ENCODE data around the gene MTFR1L. TPM values are rescaled to one million over a fixed set of nuclear protein-coding genes. Genes with fewer than 3 reads are reported as not detected.

MTFR1L gene
- total and polyA plus RNA-seq, 2 donors = 23.7 to 95.3 TPM

DNA sequence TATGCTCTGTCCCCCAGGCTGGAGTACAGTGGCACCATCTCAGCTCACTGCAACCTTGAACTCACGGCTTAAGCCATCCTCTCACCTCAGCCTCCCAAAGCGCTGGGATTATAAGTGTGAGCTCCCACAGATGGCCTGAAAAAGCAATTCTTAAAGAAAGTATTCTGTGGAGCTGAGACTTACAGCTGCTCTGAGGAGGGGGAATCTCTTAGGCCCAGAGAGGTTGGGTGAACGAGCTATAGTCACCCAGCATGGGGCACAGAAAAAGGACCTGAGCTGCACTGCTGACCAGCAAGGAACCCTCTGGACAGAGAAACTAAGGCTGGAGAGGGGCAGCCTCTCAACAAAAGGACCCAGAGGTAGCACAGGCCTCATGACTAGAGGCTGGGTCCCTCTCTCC is 54.5 kb downstream of the MTFR1L start:
- Histone ChIP-seq H3K36me3 (ENCODE audit: insufficient read depth) (no peaks in the 10 kb centered on the region), H3K27ac (ENCODE audit: low read depth) (no peak overlapping the region), H3K4me3 (ENCODE audit: low read depth, low read length) (no peak overlapping the region), H3K4me1 (ENCODE audit: insufficient read depth) (no peaks in the 10 kb centered on the region)
- DNase-seq (ENCODE audit: extremely low spot score) = no peak
- WGBS = 95% methylated on average over 3 of the region's 3 CpGs

DNA sequence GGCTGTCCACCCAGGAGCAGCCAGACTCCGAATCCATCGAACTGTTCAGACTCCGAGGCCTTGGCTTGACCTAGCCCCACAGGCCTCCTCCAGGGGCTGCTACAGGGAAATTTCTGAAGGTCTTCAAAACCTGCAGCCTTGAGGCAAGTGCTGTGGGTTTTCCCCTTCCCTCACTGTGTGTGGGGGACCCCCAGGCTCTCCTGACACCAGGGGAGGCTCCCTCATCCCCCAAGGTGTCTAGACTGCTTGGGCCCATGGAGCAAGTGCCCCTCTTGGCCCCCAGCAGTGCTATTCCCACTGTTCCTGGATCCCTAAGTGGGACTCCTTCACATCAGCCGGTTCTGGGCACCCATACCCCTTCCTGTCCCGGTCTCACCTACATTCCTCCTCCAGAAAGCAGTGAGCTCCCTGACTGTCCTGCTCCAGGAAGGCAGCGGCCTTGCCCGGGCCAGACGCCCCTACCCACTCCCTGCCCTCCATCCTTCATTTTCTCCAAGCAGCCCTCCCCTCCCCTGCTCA is 54.9 kb downstream of the MTFR1L start:
- Histone ChIP-seq H3K27ac (ENCODE audit: low read depth) (peak overlapping the region; percentile 92), H3K36me3 (ENCODE audit: insufficient read depth) (no peaks in the 10 kb centered on the region), H3K4me3 (ENCODE audit: low read depth, low read length) (peak overlapping the region; percentile 63), H3K4me1 (ENCODE audit: insufficient read depth) (no peaks in the 10 kb centered on the region)
- 39% methylated on average over 8 of the region's 8 CpGs for WGBS
- no peak for DNase-seq (ENCODE audit: extremely low spot score)

DNA sequence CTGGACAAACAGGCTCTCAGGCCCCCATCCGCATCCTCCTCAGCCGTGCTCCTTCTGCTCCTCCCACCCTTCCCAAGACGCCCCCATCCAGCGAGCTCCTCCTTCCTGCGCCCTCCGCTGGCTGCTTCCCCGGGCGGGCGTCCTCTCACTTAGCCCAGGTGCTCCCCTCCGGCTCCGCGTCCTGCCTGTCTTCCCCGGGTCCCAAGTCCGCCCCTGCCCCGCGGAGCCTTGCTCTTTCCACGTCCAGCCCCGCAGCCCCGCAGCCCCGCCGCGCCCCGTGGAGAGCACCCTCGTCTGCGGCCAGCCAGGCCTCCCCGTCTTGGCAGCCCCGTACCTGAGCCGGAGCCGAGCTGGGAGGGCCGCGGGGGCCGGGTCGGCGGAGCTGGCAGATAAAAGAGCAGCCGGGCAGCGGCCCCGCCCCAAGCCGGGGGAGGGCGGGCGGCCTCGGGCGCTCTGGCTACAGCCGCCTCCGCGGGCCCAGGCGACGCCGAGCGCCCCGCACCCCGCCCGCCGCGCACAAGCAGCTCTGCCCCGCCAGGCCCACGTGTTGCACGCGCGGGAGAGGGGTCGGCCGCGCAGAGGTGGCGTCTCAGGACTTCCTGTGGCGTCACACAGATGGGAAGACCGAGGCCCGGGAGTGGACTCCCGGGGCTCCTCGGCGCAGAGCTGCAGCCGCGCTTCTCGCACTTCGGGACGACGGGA is 55.6 kb downstream of the MTFR1L start, which contains the start of gene PAQR7:
Gene PAQR7 (minus strand): TSS at position 555 of the 702 bp plus-strand sequence. CDS start 11,869 bp downstream, outside the sequence.
- no peaks in the 10 kb centered on the region for H3K4me1 ChIP-seq (ENCODE audit: insufficient read depth)
- no peak for DNase-seq (ENCODE audit: extremely low spot score)
- under 1% methylated on average over 75 of the region's 75 CpGs for WGBS

DNA sequence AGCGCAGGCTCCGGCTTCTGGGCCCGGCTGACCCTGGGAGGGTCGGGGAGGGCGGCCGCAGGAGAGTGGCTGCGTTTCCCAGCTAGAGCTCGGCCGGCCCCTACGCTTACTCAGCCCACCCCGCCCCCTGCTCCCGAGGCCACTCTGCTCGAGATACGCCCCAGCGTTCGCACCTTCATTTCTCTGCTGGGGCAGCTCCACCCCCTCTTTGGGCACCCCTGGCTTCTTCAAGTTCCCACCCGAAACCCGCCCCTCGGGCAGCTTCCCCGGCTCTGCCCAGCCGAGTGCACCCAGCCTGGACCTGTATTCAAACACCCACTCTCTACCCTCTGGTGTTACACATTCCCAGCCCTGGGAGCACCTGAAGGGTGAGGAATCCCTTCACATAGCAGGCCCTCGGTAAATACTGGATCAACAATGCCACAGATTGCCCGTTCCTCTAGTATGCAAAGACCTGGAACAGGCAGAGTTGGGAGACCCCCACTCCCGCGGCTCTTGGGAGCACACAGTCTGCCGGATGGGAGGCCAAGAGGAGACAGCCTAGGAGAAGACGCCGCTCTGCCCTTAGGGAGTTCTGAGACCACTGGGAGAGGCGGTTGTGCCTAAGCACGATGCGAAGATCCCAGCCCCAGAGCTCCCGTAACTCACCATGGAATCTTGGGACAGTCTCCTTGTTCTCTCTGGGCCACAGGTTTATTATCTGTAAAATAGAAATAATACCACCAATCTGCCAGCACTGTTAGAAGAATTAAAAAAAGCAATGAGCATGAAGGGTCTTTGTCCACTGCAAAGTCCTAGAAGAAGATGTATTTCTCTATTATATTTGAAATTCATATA is 56.3 kb downstream of the MTFR1L start:
- Histone ChIP-seq H3K27ac (ENCODE audit: low read depth) (peak overlapping the region; percentile 92), H3K36me3 (ENCODE audit: insufficient read depth) (no peaks in the 10 kb centered on the region), H3K4me1 (ENCODE audit: insufficient read depth) (no peaks in the 10 kb centered on the region), H3K4me3 (ENCODE audit: low read depth, low read length) (peak overlapping the region; percentile 63)
- DNase-seq (ENCODE audit: extremely low spot score) = no peak
- WGBS = 23% methylated on average over 32 of the region's 32 CpGs

More for the DNA sequence above, 55.6 kb downstream of the MTFR1L start, which contains the start of gene PAQR7:
- peak within 1 kb of the TSS; percentile 92 for H3K27ac ChIP-seq (ENCODE audit: low read depth)
- H3K36me3 ChIP-seq (ENCODE audit: insufficient read depth) = no peaks in the 10 kb centered on the region
- peak within 1 kb of the TSS; percentile 63 for H3K4me3 ChIP-seq (ENCODE audit: low read depth, low read length)

DNA sequence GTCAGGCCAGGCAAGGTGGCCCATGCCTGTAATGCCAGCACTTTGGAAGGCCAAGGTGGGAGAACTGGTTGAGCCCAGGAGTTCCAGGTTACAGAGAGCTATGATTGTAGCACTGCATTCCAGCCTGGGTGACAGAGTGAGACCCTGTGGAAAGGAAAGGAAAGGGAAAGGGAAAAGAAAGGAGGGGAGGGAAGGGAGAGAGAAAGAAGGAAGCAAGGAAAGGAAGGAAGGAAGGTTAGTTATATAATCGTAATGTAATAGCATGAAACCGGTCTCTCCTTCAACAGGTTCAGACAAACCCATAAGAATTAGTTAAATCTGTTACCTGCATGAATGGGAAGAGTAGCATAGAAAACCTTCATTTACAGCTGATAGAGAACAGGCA is 56.9 kb downstream of the MTFR1L start:
- Histone ChIP-seq H3K4me1 (ENCODE audit: insufficient read depth) (no peaks in the 10 kb centered on the region), H3K36me3 (ENCODE audit: insufficient read depth) (no peaks in the 10 kb centered on the region), H3K27ac (ENCODE audit: low read depth) (no peak overlapping the region), H3K4me3 (ENCODE audit: low read depth, low read length) (no peak overlapping the region)
- DNase-seq (ENCODE audit: extremely low spot score) = no peak
- 80% methylated on average over 2 of the region's 2 CpGs for whole genome bisulfite sequencing

DNA sequence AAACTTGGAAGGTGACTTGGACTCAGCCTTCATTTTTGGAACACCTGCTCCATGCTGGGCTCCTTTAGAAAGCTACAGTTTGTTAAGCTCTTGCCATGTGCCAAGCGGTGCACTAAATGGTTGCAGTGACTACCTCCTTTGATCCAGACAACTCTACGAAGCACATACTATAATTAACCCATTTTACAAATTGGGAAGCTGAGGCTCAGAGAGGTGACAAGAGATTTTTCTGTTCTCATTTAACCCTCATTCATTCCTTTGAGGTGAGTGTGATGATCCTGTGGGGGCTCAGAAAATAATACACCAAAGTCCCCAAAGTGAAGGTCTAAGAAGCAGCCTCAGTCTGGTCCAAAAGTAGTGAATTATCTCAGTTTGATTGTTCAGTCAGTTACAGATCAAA is 57.4 kb downstream of the MTFR1L start:
- no peak overlapping the region for H3K27ac ChIP-seq (ENCODE audit: low read depth)
- WGBS = 92% methylated on average over 2 of the region's 2 CpGs
- no peaks in the 10 kb centered on the region for H3K36me3 ChIP-seq (ENCODE audit: insufficient read depth)

DNA sequence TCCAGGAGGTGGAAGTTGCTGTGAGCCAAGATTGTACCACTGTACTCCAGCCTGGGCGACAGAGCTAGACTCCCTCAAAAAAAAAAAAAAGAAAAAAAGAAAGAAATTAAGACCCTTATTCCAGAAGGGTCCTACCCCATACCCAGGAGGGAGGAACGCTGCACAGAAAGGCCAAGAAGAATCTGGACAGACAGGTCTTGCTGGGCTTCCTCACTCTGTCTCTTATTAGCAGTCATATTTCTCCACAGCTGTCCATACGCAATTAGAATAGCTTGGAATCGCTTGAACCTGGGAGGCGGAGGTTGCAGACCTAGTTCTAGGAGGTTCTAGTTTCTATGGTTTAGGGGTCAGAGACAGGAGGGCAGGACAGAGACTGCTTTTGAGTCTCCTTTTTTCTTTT is 58.9 kb downstream of the MTFR1L start:
- no peaks in the 10 kb centered on the region for H3K36me3 ChIP-seq (ENCODE audit: insufficient read depth)
- 90% methylated on average over 5 of the region's 5 CpGs for WGBS
- DNase-seq (ENCODE audit: extremely low spot score) = no peak
- H3K27ac ChIP-seq (ENCODE audit: low read depth) = no peak overlapping the region
- H3K4me1 ChIP-seq (ENCODE audit: insufficient read depth) = no peaks in the 10 kb centered on the region
- no peak overlapping the region for H3K4me3 ChIP-seq (ENCODE audit: low read depth, low read length)

More for the DNA sequence above, 57.4 kb downstream of the MTFR1L start:
- Histone ChIP-seq H3K4me3 (ENCODE audit: low read depth, low read length) (no peak overlapping the region), H3K4me1 (ENCODE audit: insufficient read depth) (no peaks in the 10 kb centered on the region)
- no peak for DNase-seq (ENCODE audit: extremely low spot score)

DNA sequence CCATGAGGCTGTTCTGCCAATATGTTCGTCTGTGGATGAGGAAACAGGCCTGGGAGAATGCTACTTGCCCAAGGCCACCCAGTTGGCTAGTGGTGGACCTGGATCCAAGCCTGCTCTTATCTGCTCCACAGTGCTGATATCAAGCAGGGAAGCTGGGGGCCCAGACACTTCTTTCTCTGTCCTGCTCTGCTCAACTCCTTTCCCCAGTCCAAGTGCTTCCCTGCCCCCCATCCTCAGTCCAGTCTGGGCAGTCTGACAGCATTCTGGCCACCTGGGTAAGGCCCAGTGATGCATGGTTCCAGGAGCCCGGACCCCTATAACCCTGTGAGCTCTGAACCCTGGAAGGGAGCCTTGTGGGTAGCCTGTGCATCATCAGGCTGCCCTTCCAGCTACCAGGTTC is 59.9 kb downstream of the MTFR1L start:
- 53% methylated on average over 2 of the region's 2 CpGs for WGBS
- Histone ChIP-seq H3K27ac (ENCODE audit: low read depth) (no peak overlapping the region), H3K4me3 (ENCODE audit: low read depth, low read length) (no peak overlapping the region), H3K36me3 (ENCODE audit: insufficient read depth) (no peaks in the 10 kb centered on the region), H3K4me1 (ENCODE audit: insufficient read depth) (no peaks in the 10 kb centered on the region)
- DNase-seq (ENCODE audit: extremely low spot score) = no peak

DNA sequence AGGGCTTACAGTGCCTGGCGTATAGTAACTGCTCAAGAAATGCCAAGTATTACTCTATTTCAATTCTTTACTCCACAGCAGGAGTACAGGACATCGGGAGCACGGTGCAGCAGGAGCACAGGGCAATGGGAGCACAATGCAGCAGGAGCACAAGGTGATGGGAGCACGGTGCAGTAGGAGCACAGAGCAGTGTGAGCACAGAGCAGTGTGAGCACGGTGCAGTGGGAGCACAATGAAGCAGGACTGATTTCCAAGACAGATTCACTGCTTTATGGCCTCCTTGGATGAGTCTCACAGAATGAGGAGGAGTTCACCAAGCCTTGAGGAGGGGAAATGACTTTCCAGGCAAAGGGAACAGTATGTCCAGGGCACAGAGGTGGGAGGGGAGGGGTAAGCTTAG is 60.8 kb downstream of the MTFR1L start:
- Histone ChIP-seq H3K4me3 (ENCODE audit: low read depth, low read length) (no peak overlapping the region), H3K36me3 (ENCODE audit: insufficient read depth) (no peaks in the 10 kb centered on the region), H3K4me1 (ENCODE audit: insufficient read depth) (no peaks in the 10 kb centered on the region), H3K27ac (ENCODE audit: low read depth) (no peak overlapping the region)
- DNase-seq (ENCODE audit: extremely low spot score) = no peak
- 92% methylated on average over 5 of the region's 5 CpGs for WGBS

DNA sequence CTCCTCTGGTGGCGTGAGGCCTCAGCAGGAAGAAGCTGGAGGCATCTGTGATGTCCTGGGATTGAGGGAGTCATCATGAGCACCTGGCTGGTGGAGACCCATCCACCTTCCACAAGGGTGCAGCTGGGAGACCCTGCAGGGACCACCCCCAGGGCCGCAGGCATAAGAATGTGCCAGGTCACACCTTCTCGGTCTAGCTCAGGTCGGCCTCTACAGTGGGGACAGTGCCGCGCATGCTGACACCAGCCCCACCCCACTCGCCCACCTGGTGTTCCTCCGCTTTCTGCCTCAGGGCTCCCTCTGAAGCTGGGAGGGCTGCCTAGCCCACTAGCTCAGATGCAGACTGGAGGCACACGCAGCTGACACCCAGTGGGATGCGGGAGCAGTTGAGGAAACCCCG is 61.5 kb downstream of the MTFR1L start:
- no peak overlapping the region for H3K4me3 ChIP-seq (ENCODE audit: low read depth, low read length)
- WGBS = 92% methylated on average over 11 of the region's 11 CpGs
- no peak overlapping the region for H3K27ac ChIP-seq (ENCODE audit: low read depth)
- no peaks in the 10 kb centered on the region for H3K36me3 ChIP-seq (ENCODE audit: insufficient read depth)
- DNase-seq (ENCODE audit: extremely low spot score) = no peak
- no peaks in the 10 kb centered on the region for H3K4me1 ChIP-seq (ENCODE audit: insufficient read depth)

Small RNAs within 50 kb of the gene (small RNA-seq; reads per million reads assigned to genes)
- not detected for gene RF00019

Other genes starting within 250 kb of the MTFR1L start
- 18.2 TPM for gene MAN1C1, start 203.2 kb upstream of the MTFR1L start, total RNA-seq
- 26.4 TPM for gene MAN1C1, start 203.2 kb upstream of the MTFR1L start, polyA plus RNA-seq
- 24.6 TPM for gene SELENON, start 19.8 kb upstream of the MTFR1L start, total RNA-seq
- gene SELENON, start 19.8 kb upstream of the MTFR1L start, polyA plus RNA-seq = 64.0 TPM
- 1.4 TPM for gene AUNIP, start 39.5 kb downstream of the MTFR1L start, total RNA-seq
- gene AUNIP, start 39.5 kb downstream of the MTFR1L start, polyA plus RNA-seq = 0.11 TPM
- 10.4 TPM for gene PAQR7, start 55.8 kb downstream of the MTFR1L start, total RNA-seq
- gene PAQR7, start 55.8 kb downstream of the MTFR1L start, polyA plus RNA-seq = 13.4 TPM
- gene STMN1, start 86.5 kb downstream of the MTFR1L start, total RNA-seq = 67.9 TPM
- gene STMN1, start 86.5 kb downstream of the MTFR1L start, polyA plus RNA-seq = 49.4 TPM
- 10.0 TPM for gene PAFAH2, start 178.1 kb downstream of the MTFR1L start, total RNA-seq
- gene PAFAH2, start 178.1 kb downstream of the MTFR1L start, polyA plus RNA-seq = 7.4 TPM
- gene EXTL1, start 201.8 kb downstream of the MTFR1L start, total RNA-seq = 2.3 TPM
- 0.58 TPM for gene EXTL1, start 201.8 kb downstream of the MTFR1L start, polyA plus RNA-seq
- gene SLC30A2, start 226.2 kb downstream of the MTFR1L start, total RNA-seq = 1.7 TPM
- gene SLC30A2, start 226.2 kb downstream of the MTFR1L start, polyA plus RNA-seq = 0.24 TPM
- 1.8 TPM for gene TRIM63, start 247.7 kb downstream of the MTFR1L start, total RNA-seq
- 10.2 TPM for gene TRIM63, start 247.7 kb downstream of the MTFR1L start, polyA plus RNA-seq

All from urinary bladder (tissue), 4 donors.